Stimulated activated CD4-positive, alpha-beta T cell treated with anti-CD3 and anti-CD28 coated beads, Interleukin-12 subunit alpha, Interleukin-12 subunit beta, amount 100 ng/mL, for 48 hours (primary cell): ENCODE results near the gene DPPA5.
A peak's percentile ranks its signal among the peaks of the same experiment; 100 is the strongest.
"Not testable (repeated sequence)": the region's sequence is repeated elsewhere in the genome, so short reads cannot be mapped to it uniquely, and the experiment has no call there.

Experiments used
- DNase-seq, 3 donors: peaks; one replicate each; pipeline ENCODE4 v3.0.0-alpha.2; 2020; ENCODE audit warnings: low read depth in 2 of 3, low spot score in 1 of 3

The DPPA5 gene

GRCh38 chr6:73353636-73354593 is at the start of gene DPPA5:
Gene DPPA5 (minus strand): TSS chr6:73354276. CDS start chr6:73354225, 51 bp downstream.
- no peak for DNase-seq

GRCh38 chr6:73400656-73401055 is 46.6 kb upstream of the DPPA5 start:
- DNase-seq: no peak

GRCh38 chr6:73395875-73396274 is 41.8 kb upstream of the DPPA5 start:
- DNase-seq: no peak

GRCh38 chr6:73394577-73395354 is 40.7 kb upstream of the DPPA5 start, which contains the start of gene DDX43:
Gene DDX43 (plus strand): TSS chr6:73394828. CDS start chr6:73394906, 78 bp downstream.
- peak in 2 of 3 donors; percentile 6 to 9 for DNase-seq

- no peak for DNase-seq
These were observed 39.2 kb upstream of the DPPA5 start for GRCh38 chr6:73393278-73393677.

GRCh38 chr6:73392188-73392587 is 38.1 kb upstream of the DPPA5 start:
- not testable (repeated sequence) for DNase-seq

- DNase-seq: no peak
These were observed 37.6 kb upstream of the DPPA5 start for GRCh38 chr6:73391675-73392074.

- no peak for DNase-seq
These were observed 35.8 kb upstream of the DPPA5 start for GRCh38 chr6:73389854-73390253.

- peak; percentile 7 to 44 (median 32) for DNase-seq
These were observed 34.9 kb upstream of the DPPA5 start for GRCh38 chr6:73388800-73389512.

GRCh38 chr6:73388433-73388799 is 34.3 kb upstream of the DPPA5 start:
- no peak for DNase-seq

- no peak for DNase-seq
These were observed 28.5 kb upstream of the DPPA5 start for GRCh38 chr6:73382462-73383113.

GRCh38 chr6:73381531-73381930 is 27.5 kb upstream of the DPPA5 start:
- DNase-seq: not testable (repeated sequence)

- no peak for DNase-seq
These were observed 23.1 kb upstream of the DPPA5 start for GRCh38 chr6:73377225-73377624.

GRCh38 chr6:73375216-73375615 is 21.1 kb upstream of the DPPA5 start:
- DNase-seq: no peak

- no peak for DNase-seq
These were observed 18.4 kb upstream of the DPPA5 start for GRCh38 chr6:73372516-73372915.

GRCh38 chr6:73371984-73372383 is 17.9 kb upstream of the DPPA5 start:
- DNase-seq: no peak

GRCh38 chr6:73369563-73369962 is 15.5 kb upstream of the DPPA5 start, which contains the start of gene OOEP:
Gene OOEP (minus strand): TSS chr6:73369897. CDS start chr6:73369792, 105 bp downstream.
- DNase-seq: no peak

GRCh38 chr6:73369157-73369556 is 15.1 kb upstream of the DPPA5 start:
- DNase-seq: no peak

- DNase-seq: no peak
These were observed 14.6 kb upstream of the DPPA5 start for GRCh38 chr6:73368675-73369074.

- DNase-seq: no peak
These were observed 13.8 kb upstream of the DPPA5 start for GRCh38 chr6:73367761-73368355.
